Motor neuron (in vitro differentiated cells): ENCODE measurements around the gene CATSPERD. TPM values are rescaled to one million over a fixed set of nuclear protein-coding genes. Genes with fewer than 3 reads are reported as not detected.
A peak's percentile ranks its signal among the peaks of the same experiment; 100 is the strongest.
"Not testable (repeated sequence)": the region's sequence is repeated elsewhere in the genome, so short reads cannot be mapped to it uniquely, and the experiment has no call there.

Source experiments
- ATAC-seq, 8 experiments: fragments of 200-7000 bp; cut with Tn5 transposase; replicated peaks in 6 of 8; 2 replicates each; pipeline ENCODE4 v1.8.0; 2021; ENCODE audit warnings: mild to moderate bottlenecking in 8 of 8, moderate library complexity in 8 of 8
- H3K27ac ChIP-seq, 2 donors: fragments of 250-450 bp; sonication (Bioruptor Pico); 2 replicates each; pipeline ENCODE4 v1.9.0; 2021; ENCODE audit warnings: antibody characterized with exemption in 2 of 2, mild to moderate bottlenecking in 2 of 2, moderate library complexity in 1 of 2
- H3K4me1 ChIP-seq, 2 donors: fragments of 250-450 bp; sonication (Bioruptor Pico); replicated peaks in 1 of 2; 2 replicates each; pipeline ENCODE4 v1.6.1; 2021; ENCODE audit warnings: antibody characterized with exemption in 2 of 2, mild to moderate bottlenecking in 2 of 2, moderate library complexity in 1 of 2
- H3K4me3 ChIP-seq, 5 donors: fragments of 250-450 bp; sonication (Bioruptor Pico); 2 replicates each; pipeline ENCODE4 v1.9.0; 2021; ENCODE audit warnings: antibody characterized with exemption in 5 of 5, mild to moderate bottlenecking in 5 of 5, moderate library complexity in 4 of 5
- WGBS, 10 experiments: fragments of 450-650 bp; shearing (Covaris generic); methylation state at CpG; one replicate each; pipeline ENCODE4 v1.0.0; 2022; 5-methylcytosine and 5-hydroxymethylcytosine counted together
- in situ Hi-C, 9 experiments: fragments of 400-800 bp; cut with MboI; loops; one replicate each; pipeline ENCODE4 v1.15.0; 2021; ENCODE audit warnings: low sequenced_read_pairs in 9 of 9, low pct_unique_long_range_greater_than_20kb in 2 of 9; ENCODE audit not compliant: unreplicated experiment in 9 of 9
- total RNA-seq, 8 experiments: library from RNA; unstranded; fragments of 300-600 nt; gene quantifications; 2 replicates each; pipeline versions ENCODE4 v1.2.3 to v1.2.4, GENCODE V29; 2022

CATSPERD gene
- total RNA-seq, 8 experiments from 2014 or later = 0.05 TPM; not detected in 7

DNA sequence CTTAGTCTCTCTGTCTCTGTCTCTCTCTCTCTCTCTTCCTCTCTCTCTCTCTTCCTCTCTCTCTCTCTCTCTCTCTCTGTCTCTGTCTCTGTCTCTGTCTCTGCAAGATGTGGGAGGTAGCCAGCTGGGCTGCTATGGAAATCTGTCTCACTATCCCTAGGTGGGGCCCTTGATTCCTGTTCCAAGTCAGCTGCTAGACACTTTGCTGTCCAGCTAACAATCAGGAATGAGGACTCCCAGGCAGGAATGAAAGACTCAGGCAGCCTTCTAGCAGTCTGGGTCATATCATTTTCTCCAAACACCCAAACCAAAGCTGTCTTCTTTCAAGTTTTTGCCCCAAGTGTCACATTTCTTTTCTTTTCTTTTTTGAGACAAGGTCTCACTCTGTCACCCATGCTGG, 23.2 kb downstream of the CATSPERD start:
- in situ Hi-C loops = no loop called here
- Histone ChIP-seq H3K4me3 (no peak overlapping the region), H3K27ac (no peak overlapping the region), H3K4me1 (no peaks in the 10 kb centered on the region)
- peak in 2 of 8 experiments; percentile 74 to 97 for ATAC-seq

DNA sequence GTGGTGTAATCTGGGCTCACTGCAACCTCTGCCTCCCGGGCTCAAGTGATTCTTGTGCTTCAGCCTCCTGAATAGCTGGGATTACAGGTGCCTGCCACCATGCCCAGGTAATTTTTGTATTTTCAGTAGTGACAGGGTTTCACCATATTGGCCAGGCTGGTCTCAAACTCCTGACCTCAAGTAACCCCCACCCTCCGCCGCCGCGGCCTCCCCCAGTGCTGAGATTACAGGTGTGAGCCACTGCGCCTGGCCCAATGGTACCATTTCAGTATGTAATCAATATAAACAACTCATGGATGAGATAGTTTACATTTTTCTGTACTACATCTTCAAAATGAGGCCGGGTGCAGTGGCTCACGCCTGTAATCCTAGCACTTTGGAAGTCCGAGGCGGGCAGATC, 24.6 kb downstream of the CATSPERD start:
- in situ Hi-C loops, H3K27ac ChIP-seq, ATAC-seq, H3K4me1 ChIP-seq, H3K4me3 ChIP-seq: not testable (repeated sequence)
- 55 to 94% (median 68%) methylated on average over 2 to 9 of the region's 10 CpGs; no CpG with 5 or more reads in 4 of the 10 experiments for WGBS, 10 experiments

DNA sequence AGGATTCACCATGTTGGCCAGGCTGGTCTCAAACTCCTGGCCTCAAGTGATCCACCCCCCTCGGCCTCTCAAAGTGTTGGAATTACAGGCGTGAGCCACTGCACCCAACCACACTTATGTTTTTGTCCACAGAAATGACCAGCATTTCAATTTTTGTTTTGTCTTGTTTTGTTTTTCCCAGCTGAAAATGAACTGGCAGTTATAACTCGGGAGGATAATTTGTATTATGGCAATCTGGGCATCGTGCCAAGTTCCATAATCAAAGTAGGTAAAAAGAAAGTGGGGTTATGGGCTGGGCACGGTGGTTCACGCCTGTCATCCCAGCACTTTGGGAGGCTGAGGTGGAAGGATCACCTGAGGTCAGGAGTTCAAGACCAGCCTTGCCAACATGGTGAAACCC, 28.5 kb downstream of the CATSPERD start:
- in situ Hi-C loops, H3K4me1 ChIP-seq, ATAC-seq, H3K4me3 ChIP-seq, H3K27ac ChIP-seq: not testable (repeated sequence)
- WGBS, 10 experiments = 17 to 92% (median 66%) methylated on average over 1 to 4 of the region's 6 CpGs; no CpG with 5 or more reads in 2 of the 10 experiments

DNA sequence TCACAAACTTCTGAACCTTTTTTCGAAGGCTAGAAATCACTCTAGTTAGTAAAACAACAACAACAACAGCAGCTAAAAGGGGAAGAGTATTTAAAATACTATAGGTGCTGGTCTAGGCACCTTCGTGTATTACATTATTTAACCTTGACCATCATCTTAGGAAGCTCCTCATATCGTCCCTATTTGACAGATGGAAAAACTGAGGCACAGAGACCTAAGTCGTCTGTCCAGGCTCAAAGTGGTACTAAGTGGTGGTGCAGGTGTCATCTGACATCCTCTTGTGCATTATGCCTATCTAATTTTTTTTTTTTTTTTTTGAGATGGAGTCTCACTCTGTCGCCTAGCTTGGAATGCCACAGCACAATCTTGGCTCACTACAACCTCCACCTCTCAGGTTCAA, 29.1 kb downstream of the CATSPERD start:
- Histone ChIP-seq H3K4me1 (no peaks in the 10 kb centered on the region), H3K4me3 (no peak overlapping the region), H3K27ac (no peak overlapping the region)
- WGBS, 10 experiments = 33 to 100% (median 75%) methylated on average over 1 to 5 of the region's 5 CpGs
- in situ Hi-C loops = no loop called here
- ATAC-seq = no peak

DNA sequence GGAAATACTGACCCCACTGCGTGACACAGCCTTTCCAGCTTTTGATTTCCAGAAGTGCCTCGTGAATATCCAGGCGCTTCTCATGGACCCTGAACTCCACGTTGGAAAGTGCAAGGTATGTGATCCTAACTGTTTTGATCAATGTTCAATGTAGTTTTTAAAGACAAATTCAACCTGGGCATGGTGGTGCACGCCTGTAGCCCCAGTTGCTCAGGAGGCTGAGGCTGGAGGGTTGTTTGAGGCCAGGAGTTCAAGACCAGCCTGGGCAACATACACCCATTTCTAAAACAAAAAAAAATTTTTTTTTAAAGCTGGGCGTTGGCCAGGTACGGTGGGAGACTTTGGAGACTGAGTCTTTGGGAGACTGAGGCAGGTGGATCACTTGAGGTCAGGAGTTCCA, 31.3 kb downstream of the CATSPERD start:
- 21 to 100% (median 82%) methylated on average over 2 to 7 of the region's 7 CpGs; no CpG with 5 or more reads in 2 of the 10 experiments for WGBS, 10 experiments
- H3K4me1 ChIP-seq = no peaks in the 10 kb centered on the region
- in situ Hi-C loops = no loop called here
- H3K4me3 ChIP-seq = no peak overlapping the region
- no peak for ATAC-seq
- H3K27ac ChIP-seq = no peak overlapping the region

DNA sequence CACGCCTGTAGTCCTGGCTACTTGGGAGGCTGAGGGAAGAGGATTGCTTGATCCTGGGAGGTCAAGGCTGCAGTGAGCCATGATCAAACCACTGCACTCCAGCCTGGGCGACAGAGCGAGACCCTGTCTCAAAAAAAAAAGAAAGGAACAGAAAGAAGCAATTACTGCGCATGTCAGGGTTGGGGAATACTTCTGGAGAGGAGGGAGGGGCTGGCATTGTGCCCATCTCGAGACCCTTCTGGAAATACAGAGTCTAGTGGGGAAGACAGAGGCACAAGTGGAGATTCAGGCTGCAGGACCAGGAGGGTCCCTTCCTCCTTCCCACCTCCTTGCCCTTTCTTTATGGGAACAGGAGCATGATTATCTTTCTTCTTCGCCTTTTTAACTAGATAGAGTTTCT, 33.3 kb downstream of the CATSPERD start:
- WGBS, 10 experiments = 0 to 86% (median 68%) methylated on average over 1 to 3 of the region's 6 CpGs; no CpG with 5 or more reads in 3 of the 10 experiments
- Histone ChIP-seq H3K4me3 (no peak overlapping the region), H3K27ac (no peak overlapping the region), H3K4me1 (no peaks in the 10 kb centered on the region)
- in situ Hi-C loops = no loop called here
- ATAC-seq = no peak

DNA sequence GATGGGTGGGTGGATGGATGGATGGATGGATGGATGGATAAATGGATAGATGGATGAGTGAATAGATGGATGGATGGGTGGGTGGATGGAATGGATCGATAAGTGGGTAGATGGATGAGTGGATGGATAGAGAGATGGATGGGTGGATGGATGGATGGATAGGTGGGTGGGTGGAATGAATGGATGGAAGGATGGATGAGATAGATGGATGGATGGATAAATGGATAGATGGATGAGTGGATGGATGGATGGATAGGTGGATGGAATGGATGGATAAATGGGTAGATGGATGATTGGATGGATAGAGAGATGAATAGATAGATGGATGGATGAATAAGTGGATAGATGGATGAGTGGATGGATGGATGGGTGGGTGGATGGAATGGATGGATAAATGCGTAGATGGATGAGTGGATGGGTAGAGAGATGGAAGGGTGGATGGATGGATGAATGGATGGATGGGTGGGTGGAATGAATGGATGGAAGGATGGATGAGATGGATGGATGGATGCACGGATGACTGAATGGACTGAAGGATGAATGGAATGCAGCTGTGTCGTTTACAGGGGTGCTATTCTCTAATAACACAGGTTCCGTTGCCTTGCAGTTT, 42.3 kb downstream of the CATSPERD start:
- Histone ChIP-seq H3K4me3 (no peak overlapping the region), H3K27ac (no peak overlapping the region), H3K4me1 (no peaks in the 10 kb centered on the region)
- 56 to 92% (median 77%) methylated on average over 1 to 5 of the region's 5 CpGs for WGBS, 10 experiments
- in situ Hi-C loops = no loop called here
- no peak for ATAC-seq

DNA sequence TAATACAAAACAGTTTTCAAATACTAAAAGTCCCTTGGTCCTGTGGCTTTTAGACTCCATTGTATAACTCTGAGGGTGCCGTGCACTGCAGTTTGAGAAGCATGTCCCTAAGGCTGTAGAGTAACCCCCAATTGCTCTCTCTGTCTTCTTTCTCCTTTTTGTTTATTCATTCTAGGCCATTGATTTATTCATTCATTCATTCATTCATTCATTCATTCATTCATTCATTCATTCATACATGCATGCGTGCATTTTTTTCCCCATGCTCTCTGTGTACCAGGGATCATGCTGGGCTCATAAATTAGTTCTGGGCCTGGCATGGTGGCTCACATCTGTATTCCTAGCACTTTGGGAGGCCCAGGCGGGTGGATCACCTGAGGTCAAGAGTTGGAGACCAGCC, 44.8 kb downstream of the CATSPERD start:
- in situ Hi-C loops = no loop called here

DNA sequence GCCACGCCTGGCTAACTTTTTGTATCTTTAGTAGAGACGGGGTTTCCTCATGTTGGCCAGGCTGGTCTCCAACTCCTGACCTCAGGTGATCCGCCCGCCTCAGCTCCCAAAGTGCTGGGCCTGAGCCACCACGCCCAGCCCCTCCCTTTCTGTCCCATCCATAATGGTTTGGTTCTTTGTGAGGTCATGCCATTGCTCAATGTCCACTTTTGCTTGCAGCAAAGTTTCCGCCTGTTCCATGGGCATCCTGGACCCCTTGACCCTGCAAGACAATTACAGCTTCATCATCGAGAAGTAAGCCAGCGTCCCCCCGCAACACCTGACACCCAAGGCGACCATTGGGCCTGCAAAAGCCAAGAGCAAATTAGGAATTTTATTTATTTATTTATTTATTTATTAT, 47.5 kb downstream of the CATSPERD start:
- no peak for ATAC-seq
- WGBS, 10 experiments = 77 to 100% (median 93%) methylated on average over 1 to 10 of the region's 10 CpGs; no CpG with 5 or more reads in 2 of the 10 experiments
- in situ Hi-C loops = no loop called here
- Histone ChIP-seq H3K27ac (no peak overlapping the region), H3K4me1 (no peaks in the 10 kb centered on the region), H3K4me3 (no peak overlapping the region)

More for the DNA sequence above, 44.8 kb downstream of the CATSPERD start:
- no peak for ATAC-seq
- WGBS, 10 experiments = 67 to 100% (median 93%) methylated on average over 1 to 3 of the region's 3 CpGs; no CpG with 5 or more reads in 5 of the 10 experiments
- no peak overlapping the region for H3K4me3 ChIP-seq
- H3K4me1 ChIP-seq = no peaks in the 10 kb centered on the region
- no peak overlapping the region for H3K27ac ChIP-seq

DNA sequence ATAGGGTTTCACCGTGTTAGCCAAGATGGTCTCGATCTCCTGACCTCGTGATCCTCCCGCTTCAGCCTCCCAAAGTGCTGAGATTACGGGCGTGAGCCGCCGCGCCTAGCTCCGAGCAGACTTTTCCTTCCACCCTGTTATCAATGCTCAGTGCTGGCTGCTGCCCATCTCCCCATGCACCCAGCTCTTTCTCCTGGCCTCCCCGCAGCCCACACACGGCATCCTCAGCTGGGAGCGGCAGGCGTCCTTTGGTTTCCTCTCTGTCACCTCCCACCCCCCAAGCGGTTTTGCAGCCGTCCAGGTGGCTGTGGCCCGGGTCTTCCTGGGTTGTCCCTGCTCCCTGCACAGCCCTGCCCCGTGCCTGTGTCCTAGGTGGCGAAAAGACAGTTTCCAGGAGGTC, 52.0 kb downstream of the CATSPERD start:
- in situ Hi-C loops = no loop called here
- no peak for ATAC-seq
- WGBS, 10 experiments = 47 to 100% (median 94%) methylated on average over 1 to 15 of the region's 19 CpGs; no CpG with 5 or more reads in 6 of the 10 experiments
- Histone ChIP-seq H3K4me3 (no peak overlapping the region), H3K27ac (no peak overlapping the region), H3K4me1 (peaks cover 2% of the 10 kb centered on the region in 2 donors)

DNA sequence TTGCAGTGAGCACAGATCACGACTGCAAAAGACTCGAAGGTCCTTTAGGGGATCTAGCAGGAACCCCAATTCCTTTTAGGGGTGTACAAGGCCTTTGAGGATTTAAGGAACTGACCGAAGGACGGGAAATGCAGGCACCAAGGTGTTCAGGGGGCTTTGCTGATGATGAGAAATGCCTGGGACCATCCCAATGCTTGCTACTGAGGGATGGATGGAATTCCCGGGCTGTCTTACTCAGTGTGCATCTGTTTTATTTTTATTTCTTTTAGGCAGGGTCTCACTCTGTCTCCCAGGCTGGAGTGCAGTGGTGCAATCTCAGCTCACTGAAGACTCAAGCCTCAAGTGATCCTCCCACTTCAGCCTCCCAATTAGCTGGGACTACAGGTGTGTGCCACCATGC, 52.8 kb downstream of the CATSPERD start:
- in situ Hi-C loops = no loop called here
- ATAC-seq = no peak
- WGBS, 10 experiments = 88 to 100% (median 93%) methylated on average over 1 to 3 of the region's 5 CpGs; no CpG with 5 or more reads in 5 of the 10 experiments
- H3K27ac ChIP-seq = peak overlapping the region; percentile 83 to 91
- no peak overlapping the region for H3K4me3 ChIP-seq
- H3K4me1 ChIP-seq = peaks cover 2% of the 10 kb centered on the region in 2 donors

DNA sequence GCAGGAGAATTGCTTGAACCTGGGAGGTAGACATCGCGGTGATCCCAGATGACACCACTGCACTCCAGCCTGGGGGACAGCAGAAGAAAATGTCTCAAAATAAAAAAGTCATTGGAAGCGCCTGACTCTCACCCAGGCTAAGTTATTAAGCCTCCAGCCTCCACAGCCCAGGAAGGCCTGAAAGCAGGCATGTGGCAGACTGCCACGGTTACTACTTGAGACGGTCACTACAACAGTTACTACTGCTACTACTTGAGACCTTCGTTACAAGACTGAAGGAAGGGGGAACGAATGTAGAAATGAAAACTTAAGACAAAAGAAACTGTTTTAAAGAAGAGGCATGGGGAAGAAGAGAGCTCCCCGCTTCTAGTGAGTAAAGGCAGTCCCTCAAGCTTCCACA, 54.5 kb downstream of the CATSPERD start:
- ATAC-seq = no peak
- WGBS, 10 experiments = 20 to 93% (median 77%) methylated on average over 1 to 6 of the region's 8 CpGs
- in situ Hi-C loops = no loop called here

DNA sequence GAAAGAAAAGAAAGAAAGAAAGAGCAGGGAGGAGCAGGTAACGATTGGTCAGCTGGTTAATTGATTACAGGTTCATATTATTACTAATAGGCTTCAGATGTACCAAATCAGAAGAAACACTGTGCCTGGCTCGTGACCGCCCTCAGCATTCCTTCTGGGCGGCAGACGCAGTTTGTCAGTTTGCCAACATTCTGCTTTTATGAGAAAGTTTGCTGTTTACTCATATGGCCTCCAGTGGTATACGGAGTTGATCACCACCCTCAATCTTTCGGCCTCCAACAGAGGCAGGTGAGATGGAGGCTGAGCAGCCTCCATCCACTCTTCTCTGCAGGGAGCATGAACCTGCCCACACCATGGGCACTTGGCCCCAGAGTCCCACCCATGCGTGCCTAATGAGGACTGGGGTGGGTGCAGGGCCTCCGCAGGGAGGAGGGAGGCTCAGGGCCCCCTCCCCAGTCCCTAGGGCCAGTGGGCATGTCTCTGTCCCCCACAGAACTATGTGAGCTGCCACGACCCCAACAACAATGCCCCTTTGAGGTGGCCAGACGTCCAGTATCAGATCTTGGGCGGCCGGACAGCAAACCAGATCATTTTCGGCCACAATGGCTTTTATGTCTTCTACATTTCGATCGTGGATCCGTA, 55.4 kb downstream of the CATSPERD start:
- H3K4me3 ChIP-seq = no peak overlapping the region
- ATAC-seq = peak in 1 of 8 experiments; percentile 15
- H3K4me1 ChIP-seq = peaks cover 2% of the 10 kb centered on the region in 2 donors
- H3K27ac ChIP-seq = no peak overlapping the region
- in situ Hi-C loops = no loop called here
- 16 to 100% (median 80%) methylated on average over 1 to 14 of the region's 17 CpGs; no CpG with 5 or more reads in 2 of the 10 experiments for WGBS, 10 experiments

More for the DNA sequence above, 54.5 kb downstream of the CATSPERD start:
- Histone ChIP-seq H3K4me1 (peaks cover 2% of the 10 kb centered on the region in 2 donors), H3K4me3 (no peak overlapping the region), H3K27ac (no peak overlapping the region)

DNA sequence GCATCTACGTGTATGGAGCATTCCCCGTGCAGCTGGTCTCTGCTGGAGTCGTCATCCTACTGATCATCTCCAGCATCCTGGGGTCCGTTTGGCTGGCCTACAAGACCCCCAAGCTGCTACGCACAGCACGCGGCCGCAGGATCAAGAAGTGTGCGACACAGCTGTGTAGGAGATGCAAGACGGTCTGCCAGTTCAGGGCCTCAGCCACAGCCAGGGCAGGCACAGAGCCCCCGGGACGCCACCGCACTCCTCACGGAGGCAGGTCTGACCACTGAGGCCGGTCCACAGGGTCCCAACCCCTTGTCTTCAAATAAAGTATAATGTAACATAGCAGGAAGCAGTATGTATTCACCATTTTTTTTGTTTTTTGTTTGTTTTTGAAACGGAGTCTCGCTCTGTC, 58.0 kb downstream of the CATSPERD start:
- in situ Hi-C loops = no loop called here
- H3K4me3 ChIP-seq = no peak overlapping the region
- peaks cover 2% of the 10 kb centered on the region in 2 donors for H3K4me1 ChIP-seq
- ATAC-seq = no peak
- 0 to 100% (median 91%) methylated on average over 1 to 3 of the region's 17 CpGs; no CpG with 5 or more reads in 4 of the 10 experiments for WGBS, 10 experiments
- no peak overlapping the region for H3K27ac ChIP-seq
